Suppressor macrophage treated with lipopolysaccharide for 4 hours (primary cell): ENCODE data around the gene NLGN2.

Experiments
- DNase-seq: peaks from one replicate; pipeline ENCODE4 v3.0.0-alpha.2; 2020

The NLGN2 gene

DNA sequence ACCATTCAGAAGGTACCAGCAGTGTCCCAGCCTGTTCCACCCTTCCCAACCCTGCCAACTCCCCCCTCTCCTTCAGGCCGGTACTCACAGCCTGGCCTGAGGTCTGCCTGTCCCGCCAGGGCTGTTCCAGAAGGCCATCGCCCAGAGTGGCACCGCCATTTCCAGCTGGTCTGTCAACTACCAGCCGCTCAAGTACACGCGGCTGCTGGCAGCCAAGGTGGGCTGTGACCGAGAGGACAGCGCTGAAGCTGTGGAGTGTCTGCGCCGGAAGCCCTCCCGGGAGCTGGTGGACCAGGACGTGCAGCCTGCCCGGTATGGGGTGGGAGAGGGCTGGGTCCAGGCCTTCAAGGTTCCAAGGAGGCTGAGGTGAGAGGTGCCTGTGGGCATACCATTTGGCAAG, 7.2 kb downstream of the NLGN2 start:
- DNase-seq: no peak

DNA sequence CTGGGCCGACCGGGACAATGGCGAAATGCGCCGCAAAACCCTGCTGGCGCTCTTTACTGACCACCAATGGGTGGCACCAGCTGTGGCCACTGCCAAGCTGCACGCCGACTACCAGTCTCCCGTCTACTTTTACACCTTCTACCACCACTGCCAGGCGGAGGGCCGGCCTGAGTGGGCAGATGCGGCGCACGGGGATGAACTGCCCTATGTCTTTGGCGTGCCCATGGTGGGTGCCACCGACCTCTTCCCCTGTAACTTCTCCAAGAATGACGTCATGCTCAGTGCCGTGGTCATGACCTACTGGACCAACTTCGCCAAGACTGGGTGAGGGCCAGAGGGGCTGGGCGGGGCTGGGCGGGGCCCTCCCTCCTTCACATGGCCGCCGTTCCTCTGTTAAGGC, 8.1 kb downstream of the NLGN2 start:
- DNase-seq: no peak

DNA sequence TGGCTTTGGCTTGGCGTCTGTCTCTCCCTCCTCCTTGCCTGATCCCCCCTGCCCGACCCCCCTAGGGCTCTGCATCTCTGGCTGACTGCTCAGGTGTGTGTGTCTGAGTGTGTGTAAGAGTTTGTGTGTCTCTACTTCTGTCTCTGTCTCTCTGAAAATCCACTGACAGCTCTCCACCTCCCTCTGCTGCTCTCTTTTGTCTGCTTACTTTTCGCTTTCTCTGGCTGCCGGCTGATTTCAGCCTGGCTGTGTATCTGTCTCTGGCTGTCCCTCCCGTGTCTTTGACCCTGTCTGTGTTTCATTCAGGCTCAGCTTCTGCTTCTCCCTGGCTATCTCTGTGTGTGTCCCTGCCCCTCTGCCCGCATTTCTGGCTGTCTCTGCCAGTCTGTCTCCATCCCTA, 8.7 kb downstream of the NLGN2 start:
- DNase-seq: no peak

DNA sequence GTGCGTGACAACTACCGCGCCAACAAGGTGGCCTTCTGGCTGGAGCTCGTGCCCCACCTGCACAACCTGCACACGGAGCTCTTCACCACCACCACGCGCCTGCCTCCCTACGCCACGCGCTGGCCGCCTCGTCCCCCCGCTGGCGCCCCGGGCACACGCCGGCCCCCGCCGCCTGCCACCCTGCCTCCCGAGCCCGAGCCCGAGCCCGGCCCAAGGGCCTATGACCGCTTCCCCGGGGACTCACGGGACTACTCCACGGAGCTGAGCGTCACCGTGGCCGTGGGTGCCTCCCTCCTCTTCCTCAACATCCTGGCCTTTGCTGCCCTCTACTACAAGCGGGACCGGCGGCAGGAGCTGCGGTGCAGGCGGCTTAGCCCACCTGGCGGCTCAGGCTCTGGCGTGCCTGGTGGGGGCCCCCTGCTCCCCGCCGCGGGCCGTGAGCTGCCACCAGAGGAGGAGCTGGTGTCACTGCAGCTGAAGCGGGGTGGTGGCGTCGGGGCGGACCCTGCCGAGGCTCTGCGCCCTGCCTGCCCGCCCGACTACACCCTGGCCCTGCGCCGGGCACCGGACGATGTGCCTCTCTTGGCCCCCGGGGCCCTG, 9.5 kb downstream of the NLGN2 start:
- no peak for DNase-seq

DNA sequence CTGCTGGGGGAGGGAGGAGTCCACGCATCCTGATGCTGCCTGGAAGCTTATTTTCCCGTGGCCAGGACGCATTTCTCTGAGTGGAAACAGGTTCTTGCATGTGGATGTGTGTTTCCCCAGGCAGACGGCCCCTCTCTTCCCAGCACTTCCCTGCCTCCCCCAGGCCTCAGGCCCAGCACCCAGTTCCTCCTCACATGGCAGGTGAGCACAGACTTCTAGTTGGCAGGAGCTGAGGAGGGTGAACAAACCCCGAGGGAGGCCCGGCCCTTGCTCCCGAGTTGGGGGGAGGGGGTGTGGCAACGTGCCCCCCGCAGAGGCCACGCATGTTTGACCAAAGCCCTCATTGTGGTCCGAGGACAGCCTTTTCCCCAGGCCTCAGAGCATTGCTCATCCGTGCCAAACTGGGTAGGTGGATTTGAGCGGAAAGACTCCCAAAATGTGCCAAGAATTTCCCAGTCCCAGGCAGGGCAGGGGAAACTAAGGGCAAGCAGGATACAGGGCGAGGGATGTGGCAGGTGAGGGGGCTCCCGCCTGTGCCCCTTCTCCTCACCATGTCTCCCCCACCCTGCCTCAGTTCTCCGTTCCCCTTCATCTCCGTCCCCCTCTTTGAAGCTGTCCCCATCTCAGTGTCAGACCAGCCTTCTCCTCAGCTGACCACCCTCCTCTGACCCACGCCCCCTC, 11.0 kb downstream of the NLGN2 start:
- DNase-seq: no peak

DNA sequence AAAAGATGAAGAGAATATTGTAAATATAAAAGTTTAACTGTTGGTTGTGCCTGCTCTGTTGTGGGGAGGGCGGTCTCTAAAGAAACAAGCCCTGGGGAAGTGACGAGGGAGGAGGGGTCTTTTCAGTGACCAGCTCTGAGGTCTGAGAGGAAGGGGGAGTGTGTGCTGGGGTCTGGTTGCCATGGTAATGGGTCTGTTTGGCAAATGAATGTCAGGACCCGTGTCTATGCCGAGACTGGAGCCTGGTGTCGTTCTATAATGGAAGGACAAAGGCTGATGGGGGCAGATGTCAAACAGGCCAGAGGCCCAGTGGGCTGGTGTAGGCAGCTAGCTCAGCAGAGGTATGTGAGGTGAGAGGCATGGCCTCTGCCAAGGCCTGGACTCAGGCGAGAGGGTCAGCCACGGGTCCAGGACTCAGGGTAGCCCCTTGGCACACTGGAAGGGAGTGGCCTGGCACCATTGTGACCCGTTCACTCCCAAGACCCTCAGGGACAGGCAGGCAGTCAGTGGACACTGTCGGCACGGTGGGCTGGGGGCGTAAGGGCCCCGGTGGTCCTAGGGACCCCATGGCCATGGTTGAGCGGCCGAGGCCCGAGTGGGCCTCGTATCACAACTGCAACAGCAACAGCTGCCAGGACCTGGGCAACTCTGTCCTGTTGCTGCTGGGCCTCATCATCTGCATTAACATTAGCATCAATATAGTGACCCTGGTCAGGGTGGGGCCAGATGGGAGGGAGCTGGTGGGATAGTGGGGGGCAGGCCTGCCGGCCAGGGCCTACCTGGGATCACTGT, 12.4 kb downstream of the NLGN2 start, which contains the start of gene SPEM1:
Gene SPEM1, plus strand, starts transcription at position 506 of the 792 bp plus-strand sequence. Its CDS starts 61 bp downstream, at position 567.
- DNase-seq: no peak

DNA sequence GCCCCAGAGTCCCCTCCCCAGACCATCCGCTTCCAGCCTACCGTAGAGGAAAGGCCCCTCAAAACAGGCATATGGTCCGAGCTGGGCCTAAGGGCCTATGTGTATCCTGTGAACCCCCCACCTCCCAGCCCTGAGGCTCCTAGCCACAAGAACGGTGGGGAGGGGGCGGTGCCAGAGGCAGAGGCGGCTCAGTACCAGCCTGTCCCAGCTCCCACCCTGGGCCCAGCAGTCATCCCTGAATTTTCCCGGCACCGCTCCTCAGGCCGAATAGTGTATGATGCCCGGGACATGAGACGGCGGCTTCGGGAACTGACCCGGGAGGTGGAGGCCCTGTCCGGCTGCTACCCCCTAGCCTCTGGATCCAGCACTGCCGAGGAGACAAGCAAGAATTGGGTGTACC, 13.5 kb downstream of the NLGN2 start:
- DNase-seq: no peak

DNA sequence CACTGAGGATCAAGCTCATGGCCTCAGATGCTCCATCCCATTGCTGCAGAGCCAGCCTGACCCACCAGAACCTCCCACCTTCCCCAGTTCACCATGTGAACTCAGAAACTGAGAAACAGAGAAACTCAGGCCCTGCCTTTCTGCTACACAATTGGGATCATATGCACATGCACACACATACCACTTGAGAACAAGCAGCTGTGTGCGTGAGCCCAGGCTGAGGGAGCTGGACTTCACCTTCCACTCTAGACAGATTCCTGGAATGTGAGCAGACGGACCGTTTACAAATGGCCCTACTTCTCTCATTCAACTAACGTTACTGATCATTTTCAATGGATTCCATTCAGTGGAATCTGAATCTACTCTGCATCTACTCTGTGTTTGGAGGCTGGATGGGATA, 16.0 kb downstream of the NLGN2 start:
- DNase-seq: no peak

DNA sequence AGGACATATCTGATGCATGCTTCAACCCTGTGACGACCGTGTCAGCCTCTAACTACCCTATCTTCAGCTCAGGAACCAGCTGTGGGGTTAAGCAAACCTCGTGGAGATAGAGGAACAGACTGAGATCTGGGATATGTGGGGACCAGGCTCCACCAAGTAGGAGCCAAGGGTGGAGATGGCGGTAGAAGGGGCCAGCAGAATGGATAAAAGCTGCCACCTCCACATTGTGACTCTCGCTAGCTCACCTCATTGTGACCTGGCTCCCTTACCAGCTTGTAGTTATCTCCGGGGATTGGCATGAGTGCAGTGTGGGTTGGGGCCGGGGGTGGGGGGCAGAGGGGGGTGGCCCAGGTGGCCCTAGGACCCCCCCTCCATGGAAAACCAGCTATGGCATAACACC, 17.7 kb downstream of the NLGN2 start, which contains the start of gene SPEM2:
Gene SPEM2, plus strand, starts transcription at position 301 of the 400 bp plus-strand sequence. Its CDS starts 73 bp downstream, at position 374.
- DNase-seq: no peak

DNA sequence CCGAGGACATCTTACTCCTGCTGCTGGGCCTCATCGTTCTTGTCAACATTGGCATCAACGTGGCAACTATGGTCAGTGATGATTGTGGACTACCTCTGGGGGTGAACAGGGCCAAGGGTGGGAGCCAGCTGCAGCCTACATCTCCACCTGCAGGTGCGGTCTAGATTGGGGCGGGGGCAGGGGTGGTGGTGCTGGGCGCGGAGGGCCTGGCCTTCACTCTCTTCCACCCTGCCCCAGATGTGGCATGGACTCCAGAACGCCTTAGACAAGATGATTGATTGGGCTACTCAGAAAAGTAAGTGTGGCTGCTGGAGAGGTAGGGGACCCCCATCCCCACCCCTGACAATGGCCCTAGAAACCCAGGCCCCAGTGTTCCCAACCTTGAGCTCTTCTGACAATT, 18.1 kb downstream of the NLGN2 start:
- DNase-seq: no peak

DNA sequence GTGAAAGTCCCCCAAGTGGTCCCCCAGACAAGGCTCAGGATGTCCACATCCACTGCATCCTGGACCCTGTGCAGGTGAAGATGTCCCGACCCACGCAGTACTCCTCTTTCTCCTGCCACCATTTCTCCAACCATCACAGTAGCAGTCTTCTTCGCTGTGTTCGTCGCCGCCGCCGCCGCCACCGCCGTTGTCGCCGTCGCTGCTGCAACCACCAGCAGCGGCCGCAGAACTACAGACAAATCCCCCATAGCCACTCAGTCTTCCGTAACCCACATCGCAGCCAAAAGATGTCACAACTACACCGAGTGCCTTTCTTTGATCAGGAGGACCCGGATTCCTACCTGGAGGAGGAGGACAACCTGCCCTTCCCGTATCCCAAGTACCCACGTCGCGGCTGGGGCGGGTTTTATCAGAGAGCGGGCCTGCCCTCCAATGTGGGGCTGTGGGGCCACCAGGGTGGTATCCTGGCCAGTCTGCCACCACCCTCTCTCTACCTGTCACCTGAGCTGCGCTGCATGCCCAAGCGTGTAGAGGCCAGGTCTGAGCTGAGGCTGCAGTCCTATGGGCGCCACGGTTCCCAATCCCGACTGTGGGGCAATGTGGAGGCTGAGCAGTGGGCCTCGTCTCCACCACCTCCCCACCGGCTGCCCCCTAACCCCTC, 18.7 kb downstream of the NLGN2 start:
- DNase-seq: no peak

DNA sequence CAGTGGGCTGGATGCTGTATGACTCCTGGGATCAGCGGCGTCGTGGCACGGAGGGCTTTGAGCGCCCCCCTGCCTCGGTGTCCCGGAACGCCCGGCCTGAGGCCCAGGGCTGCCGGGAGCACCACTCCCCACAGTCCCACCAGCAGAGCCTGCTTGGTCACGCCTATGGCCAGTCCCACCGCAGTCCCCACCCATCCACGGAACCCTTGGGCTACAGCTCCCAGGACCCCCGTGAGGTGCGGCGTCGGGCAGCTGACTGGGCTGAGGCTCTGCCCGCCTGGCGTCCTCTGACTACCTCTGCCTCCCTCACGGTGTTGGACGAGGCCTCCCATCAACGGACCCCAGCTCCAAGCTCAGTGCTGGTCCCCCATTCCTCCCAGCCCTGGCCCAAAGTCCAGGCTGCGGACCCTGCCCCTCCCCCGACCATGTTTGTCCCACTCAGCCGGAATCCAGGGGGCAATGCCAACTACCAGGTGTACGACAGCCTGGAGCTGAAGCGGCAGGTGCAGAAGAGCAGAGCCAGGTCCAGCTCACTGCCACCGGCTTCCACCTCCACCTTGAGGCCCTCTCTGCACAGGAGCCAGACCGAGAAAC, 19.3 kb downstream of the NLGN2 start:
- DNase-seq: no peak

DNA sequence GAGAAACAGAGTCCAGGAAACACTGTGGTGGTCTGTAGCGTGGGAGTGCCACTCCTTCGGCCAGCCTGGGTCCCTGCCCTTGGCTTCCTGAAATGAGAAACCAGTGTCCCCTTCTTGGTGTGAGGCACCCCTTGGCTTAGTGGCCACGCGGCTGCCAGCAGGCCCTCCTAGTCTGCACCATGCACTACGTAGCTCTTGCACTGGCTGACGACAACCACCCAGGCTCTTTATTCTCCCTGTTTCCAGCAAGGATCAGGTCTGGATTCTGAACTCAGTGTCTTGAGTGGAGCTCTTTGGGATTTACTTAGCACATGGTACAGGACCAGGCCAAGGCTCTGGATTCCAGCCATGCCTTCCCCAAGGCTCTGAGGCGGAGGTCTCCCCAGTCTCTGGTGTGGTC, 19.9 kb downstream of the NLGN2 start:
- no peak for DNase-seq

DNA sequence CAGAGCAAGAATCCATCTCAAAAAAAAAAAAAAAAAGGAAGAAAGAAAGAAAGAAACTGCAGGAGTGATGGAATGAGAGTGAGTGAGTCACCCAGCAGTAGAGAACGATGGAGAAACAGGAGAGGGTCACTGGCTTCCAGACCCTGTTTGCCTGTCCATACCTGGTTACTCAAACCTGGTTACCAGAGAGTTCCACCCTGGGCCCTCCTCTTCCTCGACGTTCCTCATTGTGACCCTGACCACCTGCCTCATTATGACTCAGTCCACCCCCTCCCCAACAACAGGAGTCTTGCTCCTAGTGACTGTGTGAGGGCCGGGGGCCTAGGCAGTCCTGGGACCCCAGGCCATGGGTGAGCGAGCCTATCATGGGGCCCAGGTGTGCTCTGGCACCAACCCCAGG, 20.9 kb downstream of the NLGN2 start, which contains the start of gene SPEM3:
Gene SPEM3, plus strand, starts transcription at position 301 of the 400 bp plus-strand sequence. Its CDS starts 46 bp downstream, at position 347.
- no peak for DNase-seq

DNA sequence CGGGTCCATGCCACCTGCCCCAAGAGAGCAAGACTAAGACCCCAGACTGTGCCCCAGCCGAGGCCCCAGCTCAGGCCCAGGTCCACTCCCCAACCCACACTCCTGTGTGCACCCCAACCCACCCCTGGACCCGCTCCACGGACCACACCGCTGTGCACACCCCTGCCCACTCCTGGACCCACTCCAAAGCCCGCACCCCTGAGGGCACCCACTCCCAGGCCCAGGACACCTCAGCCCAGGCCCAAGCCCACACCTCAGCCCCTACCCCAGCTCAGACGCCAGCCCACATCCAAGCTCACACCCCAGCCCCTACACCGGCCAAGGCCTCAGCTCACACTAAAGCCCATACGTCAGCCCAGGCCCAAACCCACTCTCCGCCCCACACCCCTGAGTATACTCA, 22.1 kb downstream of the NLGN2 start:
- no peak for DNase-seq

DNA sequence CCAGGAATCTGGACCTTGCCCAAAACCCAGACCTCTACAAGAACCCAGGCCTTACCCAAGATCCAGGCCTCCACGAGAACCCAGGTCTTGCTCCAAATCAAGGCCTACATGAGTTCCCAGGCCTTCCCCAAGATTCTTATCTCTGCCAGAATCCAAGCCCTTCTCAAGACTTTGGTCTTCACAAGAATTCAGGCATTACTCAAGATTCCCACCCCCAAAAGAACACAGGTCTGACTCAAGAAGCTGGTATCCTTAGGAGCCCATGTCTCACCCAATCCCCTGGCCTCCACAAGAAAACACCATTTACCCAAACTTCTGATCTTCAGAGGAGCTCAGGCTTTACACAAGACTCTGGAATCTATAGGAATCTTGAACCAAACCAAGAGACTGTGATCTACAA, 23.6 kb downstream of the NLGN2 start:
- DNase-seq: no peak

DNA sequence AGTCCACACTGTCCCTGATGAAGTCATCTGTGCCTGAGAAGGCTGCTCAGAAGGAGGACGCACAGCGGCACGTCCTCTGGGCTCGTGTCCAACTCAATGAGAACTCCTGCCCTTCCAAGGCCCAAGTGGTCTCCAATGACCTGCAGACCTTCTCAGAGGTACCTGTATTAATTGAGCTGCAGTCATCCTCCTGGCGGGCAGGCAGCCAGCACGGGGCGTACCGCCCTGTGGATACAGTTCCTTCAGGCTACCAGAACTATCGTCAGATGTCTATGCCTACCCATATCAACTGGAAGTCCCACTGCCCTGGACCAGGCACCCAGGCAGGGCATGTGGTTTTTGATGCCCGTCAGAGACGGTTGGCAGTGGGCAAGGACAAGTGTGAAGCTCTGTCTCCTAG, 24.7 kb downstream of the NLGN2 start:
- no peak for DNase-seq

DNA sequence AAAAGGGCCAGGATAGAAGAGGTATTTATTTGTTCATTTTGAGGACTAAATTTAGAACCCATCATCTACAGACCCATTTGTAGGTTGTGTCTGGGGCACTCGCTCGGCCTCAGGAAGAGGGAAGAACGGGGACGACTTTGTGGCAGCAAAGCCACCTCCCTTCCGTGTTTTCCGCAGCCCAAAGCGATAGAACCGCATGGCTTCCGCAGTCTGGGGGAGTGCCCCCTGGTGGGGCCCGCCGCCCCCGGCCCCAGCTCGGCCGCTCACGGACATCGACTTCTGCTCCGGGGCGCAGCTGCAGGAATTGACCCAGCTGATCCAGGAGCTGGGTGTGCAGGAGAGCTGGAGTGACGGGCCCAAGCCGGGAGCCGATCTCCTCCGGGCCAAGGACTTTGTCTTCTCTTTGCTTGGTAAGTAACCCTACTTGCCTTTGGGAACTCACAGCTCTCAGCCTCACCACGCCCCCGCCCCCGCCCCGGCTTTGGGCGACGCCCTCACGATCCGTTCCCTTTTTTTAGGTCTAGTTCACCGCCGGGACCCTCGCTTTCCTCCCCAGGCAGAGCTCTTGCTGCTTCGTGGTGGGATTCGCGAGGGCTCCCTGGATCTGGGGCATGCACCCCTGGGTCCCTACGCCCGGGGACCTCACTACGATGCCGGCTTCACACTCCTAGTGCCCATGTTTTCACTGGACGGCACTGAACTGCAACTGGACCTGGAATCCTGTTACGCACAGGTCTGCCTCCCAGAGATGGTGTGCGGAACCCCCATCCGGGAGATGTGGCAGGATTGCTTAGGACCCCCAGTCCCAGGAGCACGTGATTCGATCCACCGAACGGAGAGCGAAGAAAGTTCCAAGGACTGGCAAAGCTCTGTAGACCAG, 28.3 kb downstream of the NLGN2 start:
- DNase-seq: peak; percentile 61

DNA sequence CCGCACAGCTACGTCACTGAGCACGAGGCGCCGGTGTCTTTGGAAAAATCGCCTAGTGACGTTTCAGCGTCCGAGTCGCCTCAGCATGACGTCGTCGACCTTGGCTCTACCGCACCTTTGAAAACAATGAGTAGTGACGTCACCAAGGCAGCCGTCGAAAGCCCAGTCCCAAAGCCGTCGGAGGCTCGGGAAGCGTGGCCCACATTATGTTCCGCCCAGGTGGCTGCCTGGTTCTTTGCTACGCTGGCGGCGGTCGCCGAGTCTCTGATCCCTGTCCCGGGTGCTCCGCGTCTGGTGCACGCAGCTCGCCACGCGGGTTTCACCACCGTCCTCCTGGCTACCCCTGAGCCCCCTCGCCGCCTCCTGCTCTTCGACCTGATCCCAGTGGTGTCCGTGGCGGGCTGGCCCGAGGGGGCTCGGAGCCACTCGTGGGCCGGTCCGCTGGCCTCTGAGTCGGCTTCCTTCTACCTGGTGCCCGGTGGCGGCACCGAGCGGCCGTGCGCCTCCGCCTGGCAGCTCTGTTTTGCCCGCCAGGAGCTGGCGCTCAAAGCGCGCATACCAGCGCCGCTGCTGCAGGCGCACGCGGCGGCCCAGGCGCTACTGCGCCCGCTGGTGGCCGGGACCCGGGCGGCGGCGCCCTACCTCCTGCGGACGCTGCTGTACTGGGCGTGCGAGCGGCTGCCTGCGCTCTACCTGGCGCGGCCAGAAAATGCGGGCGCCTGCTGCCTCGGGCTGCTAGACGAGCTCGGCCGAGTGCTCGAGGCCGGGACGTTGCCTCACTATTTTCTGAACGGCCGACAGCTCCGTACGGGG, 29.1 kb downstream of the NLGN2 start:
- DNase-seq: peak; percentile 91

DNA sequence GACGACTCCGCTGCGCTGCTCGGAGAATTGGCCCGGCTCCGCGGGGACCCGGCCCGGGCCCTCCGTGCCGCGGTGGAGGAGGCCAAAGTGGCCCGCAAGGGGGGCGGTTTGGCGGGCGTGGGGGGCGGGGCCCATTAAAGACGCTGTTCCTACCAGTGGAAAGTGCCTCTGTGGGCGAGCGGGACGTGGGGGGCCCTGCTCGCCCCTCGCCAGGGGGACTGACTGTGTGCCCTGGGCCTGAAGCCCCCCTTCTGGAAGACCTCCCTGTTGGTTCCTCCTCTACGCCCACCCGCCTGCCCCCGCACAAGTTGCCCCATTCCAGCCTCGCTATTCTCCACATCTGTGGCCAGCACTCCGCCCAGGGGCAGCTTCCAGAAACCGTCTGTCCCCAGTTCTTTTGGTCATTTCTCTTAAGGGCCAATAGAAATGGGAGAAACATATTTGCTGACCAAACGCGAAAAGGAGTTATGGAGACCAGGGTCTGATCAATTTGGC, 29.8 kb downstream of the NLGN2 start:
- DNase-seq: no peak
